Forelimb muscle (tissue), 1 donor: ENCODE data around the gene APMAP. TPM values are rescaled to one million over a fixed set of nuclear protein-coding genes. Genes with fewer than 3 reads are reported as not detected.

Source experiments
- DNase-seq: peaks from one replicate; pipeline ENCODE4 v3.0.0-alpha.2; 2013; ENCODE audit warnings: low read depth
- polyA plus RNA-seq: library from polyadenylated mRNA; unstranded; fragments of 120-200 nt; gene quantifications from one replicate; pipeline ENCODE4 v1.2.1, GENCODE V29; 2013; ENCODE audit not compliant: insufficient read length

The APMAP gene
- 44.1 TPM for polyA plus RNA-seq

GRCh38 chr20:24992487-24993205 lies at the start of gene APMAP:
Gene APMAP, minus strand, starts transcription at chr20:24992751. Its CDS starts 63 bp downstream, at chr20:24992688.
- DNase-seq: no peak

- no peak for DNase-seq
These were observed 49.4 kb upstream of the APMAP start for GRCh38 chr20:25041813-25042530.

- no peak for DNase-seq
These were observed 47.9 kb upstream of the APMAP start for GRCh38 chr20:25040438-25040831.

- DNase-seq: peak; percentile 75
These were observed 47.3 kb upstream of the APMAP start for GRCh38 chr20:25039697-25040437.

- DNase-seq: no peak
These were observed 46.1 kb upstream of the APMAP start for GRCh38 chr20:25038591-25039015.

GRCh38 chr20:25038103-25038410 lies 45.5 kb upstream of the APMAP start:
- DNase-seq: no peak

- no peak for DNase-seq
These were observed 44.9 kb upstream of the APMAP start for GRCh38 chr20:25037288-25038102.

GRCh38 chr20:25036331-25036936 lies 43.9 kb upstream of the APMAP start:
- DNase-seq: no peak

GRCh38 chr20:25035921-25036320 lies 43.4 kb upstream of the APMAP start:
- no peak for DNase-seq

GRCh38 chr20:25033924-25034300 lies 41.4 kb upstream of the APMAP start:
- no peak for DNase-seq

- DNase-seq: no peak
These were observed 40.8 kb upstream of the APMAP start for GRCh38 chr20:25033265-25033923.

GRCh38 chr20:25032478-25033264 lies 40.1 kb upstream of the APMAP start:
- DNase-seq: no peak

- DNase-seq: no peak
These were observed 39.5 kb upstream of the APMAP start for GRCh38 chr20:25032065-25032477.

- no peak for DNase-seq
These were observed 38.7 kb upstream of the APMAP start for GRCh38 chr20:25031241-25031640.

- DNase-seq: no peak
These were observed 38.2 kb upstream of the APMAP start for GRCh38 chr20:25030649-25031207.

GRCh38 chr20:25030007-25030648 lies 37.6 kb upstream of the APMAP start:
- no peak for DNase-seq

GRCh38 chr20:25025986-25026605 lies 33.5 kb upstream of the APMAP start:
- no peak for DNase-seq

- DNase-seq: no peak
These were observed 32.7 kb upstream of the APMAP start for GRCh38 chr20:25025091-25025861.
